Liver (tissue), 9 donors: ENCODE data around the gene PLXDC2. TPM values are rescaled to one million over a fixed set of nuclear protein-coding genes. Genes with fewer than 3 reads are reported as not detected.

ENCODE experiments used
- DNase-seq: peaks from one replicate; pipeline ENCODE4 v3.0.0-alpha.2; 2017; ENCODE audit warnings: low spot score
- H3K27ac ChIP-seq, 2 donors: one replicate each; pipeline ENCODE4 v1.7.0; 2013; ENCODE audit warnings: inconsistent platforms in 2 of 2, low read length in 2 of 2, control low read depth in 1 of 2, low read depth in 1 of 2, mild to moderate bottlenecking in 1 of 2
- H3K27me3 ChIP-seq, 4 donors: one replicate each; pipeline versions ENCODE4 v1.6.1 to v1.7.0; 2013; ENCODE audit warnings: low read length in 3 of 4, inconsistent platforms in 1 of 4, mild to moderate bottlenecking in 1 of 4, moderate library complexity in 1 of 4; ENCODE audit not compliant: control insufficient read depth in 4 of 4, insufficient read depth in 4 of 4
- H3K36me3 ChIP-seq, 4 donors: one replicate each; pipeline versions ENCODE4 v1.6.1 to v1.7.0; 2013; ENCODE audit warnings: low read length in 3 of 4, mild to moderate bottlenecking in 3 of 4, low read depth in 1 of 4, moderate library complexity in 1 of 4; ENCODE audit not compliant: control insufficient read depth in 4 of 4, insufficient read depth in 3 of 4
- H3K4me1 ChIP-seq, 4 donors: one replicate each; pipeline versions ENCODE4 v1.6.1 to v1.7.0; 2013; ENCODE audit warnings: low read length in 3 of 4, mild to moderate bottlenecking in 3 of 4, moderate library complexity in 1 of 4; ENCODE audit not compliant: control insufficient read depth in 4 of 4, insufficient read depth in 4 of 4
- H3K4me3 ChIP-seq, 3 donors: one replicate each; pipeline versions ENCODE4 v1.6.1 to v1.7.0; 2013; ENCODE audit warnings: low read length in 3 of 3, control low read depth in 1 of 3, low read depth in 1 of 3, mild to moderate bottlenecking in 1 of 3
- H3K9ac ChIP-seq, 2 donors: one replicate each; pipeline ENCODE4 v1.7.0; 2013; ENCODE audit warnings: low read length in 2 of 2, mild to moderate bottlenecking in 2 of 2, moderate library complexity in 2 of 2, control low read depth in 1 of 2, low read depth in 1 of 2
- H3K9me3 ChIP-seq, 4 donors: one replicate each; pipeline versions ENCODE4 v1.6.1 to v1.7.0; 2013; ENCODE audit warnings: low read length in 3 of 4; ENCODE audit not compliant: control insufficient read depth in 4 of 4
- FOXA1 ChIP-seq: IDR thresholded peaks from 2 replicates; pipeline ENCODE4 v1.6.1; 2016; ENCODE audit warnings: antibody characterized with exemption
- FOXA2 ChIP-seq: IDR thresholded peaks from 2 replicates; pipeline ENCODE4 v1.6.1; 2016; ENCODE audit warnings: antibody characterized with exemption
- GABPA ChIP-seq, 2 donors: IDR thresholded peaks in 1 of 2; conservative IDR thresholded peaks in 1 of 2; 2 replicates each; pipeline ENCODE4 v1.6.1; 2016; ENCODE audit warnings: antibody characterized with exemption in 2 of 2, mild to moderate bottlenecking in 1 of 2, moderate library complexity in 1 of 2
- HNF4A ChIP-seq, 2 donors: conservative IDR thresholded peaks; 2 replicates each; pipeline ENCODE4 v1.6.1; 2016; ENCODE audit warnings: antibody characterized with exemption in 2 of 2, mild to moderate bottlenecking in 2 of 2
- HNF4G ChIP-seq: IDR thresholded peaks from 2 replicates; pipeline ENCODE4 v1.6.1; 2016; ENCODE audit warnings: antibody characterized with exemption
- JUND ChIP-seq, 2 donors: IDR thresholded peaks; 2 replicates each; pipeline ENCODE4 v1.6.1; 2016; ENCODE audit warnings: antibody characterized with exemption in 2 of 2
- NR2F2 ChIP-seq: IDR thresholded peaks from 2 replicates; pipeline ENCODE4 v1.6.1; 2016; ENCODE audit warnings: antibody characterized with exemption
- RAD21 ChIP-seq, 2 donors: IDR thresholded peaks; 2 replicates each; pipeline ENCODE4 v1.6.1; 2016; ENCODE audit warnings: antibody characterized with exemption in 2 of 2, mild to moderate bottlenecking in 2 of 2
- RXRA ChIP-seq, 2 donors: IDR thresholded peaks; 2 replicates each; pipeline ENCODE4 v1.6.1; 2017 to 2018; ENCODE audit warnings: antibody characterized with exemption in 2 of 2, mild to moderate bottlenecking in 1 of 2
- SP1 ChIP-seq: IDR thresholded peaks from 2 replicates; pipeline ENCODE4 v1.6.1; 2018; ENCODE audit warnings: antibody characterized with exemption, mild to moderate bottlenecking
- WGBS: extraction: QIAGEN DNeasy Blood & Tissue Kit; methylation state at CpG from one replicate; pipeline ENCODE4 v1.1.7; 2013; 5-methylcytosine and 5-hydroxymethylcytosine counted together
- polyA plus RNA-seq, 2 donors: library from polyadenylated mRNA; stranded (reverse) in 1 of 2; unstranded in 1 of 2; fragments of 200-250 nt in 1 of 2; fragments of >200 nt in 1 of 2; fragmentation: Nextera tagmentation in 1 of 2; extraction: Ambion mirVana in 1 of 2; gene quantifications; one replicate each; pipeline versions ENCODE4 v1.2.1 to v1.2.3, GENCODE V29; 2013 to 2015
- total RNA-seq, 2 donors: library from RNA; depleted of rRNA; stranded (reverse); fragments of >200 nt; gene quantifications; one replicate each; pipeline ENCODE4 v1.2.3, GENCODE V29; 2014
- TF ChIP-seq, protein P1 (sequence below): IDR thresholded peaks from 2 replicates; pipeline ENCODE4 v1.6.1; 2016; ENCODE audit warnings: antibody characterized with exemption, mild to moderate bottlenecking
- TF ChIP-seq, protein P2 (sequence below): IDR thresholded peaks from 2 replicates; pipeline ENCODE4 v1.6.1; 2016; ENCODE audit warnings: antibody characterized with exemption
- TF ChIP-seq, protein P3 (sequence below): IDR thresholded peaks from 2 replicates; pipeline ENCODE4 v1.6.1; 2016; ENCODE audit warnings: antibody characterized with exemption
- donor health status: healthy.
- donor health status: healthy.
- donor health status: healthy.
- donor health status: healthy.
- donor health status: healthy.

The PLXDC2 gene
- total and polyA plus RNA-seq, 4 donors = 1.4 to 5.1 (median 2.4) TPM

DNA sequence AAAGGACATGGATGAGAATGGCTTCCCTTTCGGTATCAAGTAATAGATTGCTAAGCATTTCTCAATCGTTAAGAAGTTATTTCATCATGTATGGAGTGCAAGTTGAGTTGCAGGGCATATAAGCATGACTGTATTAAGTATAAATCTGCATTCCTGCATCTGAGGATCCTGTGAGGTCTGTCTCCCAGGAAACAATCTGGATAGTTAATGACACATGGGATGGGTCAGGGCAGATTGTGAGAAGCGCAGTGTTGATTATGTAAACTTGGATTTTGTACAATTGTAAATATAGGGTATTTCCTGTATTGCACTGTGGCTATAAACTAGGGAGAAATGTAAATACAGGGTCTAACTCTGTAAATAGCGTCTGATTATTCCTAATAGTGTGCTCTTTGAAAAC is 102.6 kb downstream of the PLXDC2 start:
- 57% methylated on average over 4 of the region's 4 CpGs for WGBS
- H3K4me1 ChIP-seq = peaks cover 0 to 3% (median 0%) of the 10 kb centered on the region in 4 donors
- no peaks in the 10 kb centered on the region for H3K9me3 ChIP-seq
- H3K27me3 ChIP-seq = no peaks in the 10 kb centered on the region
- no peak overlapping the region for H3K9ac ChIP-seq
- H3K36me3 ChIP-seq = no peaks in the 10 kb centered on the region
- no peak overlapping the region for H3K4me3 ChIP-seq
- TF ChIP-seq JUND (IDR thresholded peaks at IDR 0.05) (no peak), FOXA2 (no peak), RAD21 (IDR thresholded peaks at IDR 0.05) (no peak), HNF4A (conservative IDR thresholded peaks at IDR 0.05) (no peak)
- TF ChIP-seq, protein P1, sequence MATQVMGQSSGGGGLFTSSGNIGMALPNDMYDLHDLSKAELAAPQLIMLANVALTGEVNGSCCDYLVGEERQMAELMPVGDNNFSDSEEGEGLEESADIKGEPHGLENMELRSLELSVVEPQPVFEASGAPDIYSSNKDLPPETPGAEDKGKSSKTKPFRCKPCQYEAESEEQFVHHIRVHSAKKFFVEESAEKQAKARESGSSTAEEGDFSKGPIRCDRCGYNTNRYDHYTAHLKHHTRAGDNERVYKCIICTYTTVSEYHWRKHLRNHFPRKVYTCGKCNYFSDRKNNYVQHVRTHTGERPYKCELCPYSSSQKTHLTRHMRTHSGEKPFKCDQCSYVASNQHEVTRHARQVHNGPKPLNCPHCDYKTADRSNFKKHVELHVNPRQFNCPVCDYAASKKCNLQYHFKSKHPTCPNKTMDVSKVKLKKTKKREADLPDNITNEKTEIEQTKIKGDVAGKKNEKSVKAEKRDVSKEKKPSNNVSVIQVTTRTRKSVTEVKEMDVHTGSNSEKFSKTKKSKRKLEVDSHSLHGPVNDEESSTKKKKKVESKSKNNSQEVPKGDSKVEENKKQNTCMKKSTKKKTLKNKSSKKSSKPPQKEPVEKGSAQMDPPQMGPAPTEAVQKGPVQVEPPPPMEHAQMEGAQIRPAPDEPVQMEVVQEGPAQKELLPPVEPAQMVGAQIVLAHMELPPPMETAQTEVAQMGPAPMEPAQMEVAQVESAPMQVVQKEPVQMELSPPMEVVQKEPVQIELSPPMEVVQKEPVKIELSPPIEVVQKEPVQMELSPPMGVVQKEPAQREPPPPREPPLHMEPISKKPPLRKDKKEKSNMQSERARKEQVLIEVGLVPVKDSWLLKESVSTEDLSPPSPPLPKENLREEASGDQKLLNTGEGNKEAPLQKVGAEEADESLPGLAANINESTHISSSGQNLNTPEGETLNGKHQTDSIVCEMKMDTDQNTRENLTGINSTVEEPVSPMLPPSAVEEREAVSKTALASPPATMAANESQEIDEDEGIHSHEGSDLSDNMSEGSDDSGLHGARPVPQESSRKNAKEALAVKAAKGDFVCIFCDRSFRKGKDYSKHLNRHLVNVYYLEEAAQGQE = no peak
- TF ChIP-seq, protein P2, sequence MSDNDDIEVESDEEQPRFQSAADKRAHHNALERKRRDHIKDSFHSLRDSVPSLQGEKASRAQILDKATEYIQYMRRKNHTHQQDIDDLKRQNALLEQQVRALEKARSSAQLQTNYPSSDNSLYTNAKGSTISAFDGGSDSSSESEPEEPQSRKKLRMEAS = no peak
- TF ChIP-seq, protein P3, sequence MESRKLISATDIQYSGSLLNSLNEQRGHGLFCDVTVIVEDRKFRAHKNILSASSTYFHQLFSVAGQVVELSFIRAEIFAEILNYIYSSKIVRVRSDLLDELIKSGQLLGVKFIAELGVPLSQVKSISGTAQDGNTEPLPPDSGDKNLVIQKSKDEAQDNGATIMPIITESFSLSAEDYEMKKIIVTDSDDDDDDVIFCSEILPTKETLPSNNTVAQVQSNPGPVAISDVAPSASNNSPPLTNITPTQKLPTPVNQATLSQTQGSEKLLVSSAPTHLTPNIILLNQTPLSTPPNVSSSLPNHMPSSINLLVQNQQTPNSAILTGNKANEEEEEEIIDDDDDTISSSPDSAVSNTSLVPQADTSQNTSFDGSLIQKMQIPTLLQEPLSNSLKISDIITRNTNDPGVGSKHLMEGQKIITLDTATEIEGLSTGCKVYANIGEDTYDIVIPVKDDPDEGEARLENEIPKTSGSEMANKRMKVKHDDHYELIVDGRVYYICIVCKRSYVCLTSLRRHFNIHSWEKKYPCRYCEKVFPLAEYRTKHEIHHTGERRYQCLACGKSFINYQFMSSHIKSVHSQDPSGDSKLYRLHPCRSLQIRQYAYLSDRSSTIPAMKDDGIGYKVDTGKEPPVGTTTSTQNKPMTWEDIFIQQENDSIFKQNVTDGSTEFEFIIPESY = no peak
- H3K27ac ChIP-seq = no peak overlapping the region
- no peak for DNase-seq

DNA sequence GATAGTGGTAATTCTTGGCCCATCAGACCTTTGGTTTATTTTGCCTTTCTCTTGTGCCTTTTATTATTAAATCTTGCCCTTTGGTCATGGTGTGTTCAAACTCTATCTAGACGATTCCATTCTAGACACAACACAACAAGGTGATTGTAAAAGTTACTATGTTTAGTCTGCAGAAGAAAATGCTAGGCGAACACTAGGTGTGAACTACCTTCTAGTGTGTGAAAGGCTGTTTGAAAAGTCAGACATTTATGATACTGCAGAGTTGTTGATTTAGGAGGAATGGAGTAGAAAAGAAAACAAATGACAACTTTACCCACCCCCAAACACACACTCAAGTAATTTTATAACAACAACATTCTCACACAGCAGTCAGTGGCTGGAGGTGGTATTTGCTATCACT is 103.4 kb downstream of the PLXDC2 start:
- DNase-seq = no peak
- Histone ChIP-seq H3K27ac (no peak overlapping the region), H3K9ac (no peak overlapping the region), H3K4me1 (peaks cover 0 to 3% (median 0%) of the 10 kb centered on the region in 4 donors), H3K36me3 (no peaks in the 10 kb centered on the region), H3K27me3 (no peaks in the 10 kb centered on the region), H3K4me3 (no peak overlapping the region), H3K9me3 (no peaks in the 10 kb centered on the region)
- WGBS = 79% methylated on average over 2 of the region's 2 CpGs
- TF ChIP-seq, protein P3 = no peak
- TF ChIP-seq FOXA1 (no peak), HNF4G (no peak), RXRA (IDR thresholded peaks at IDR 0.05) (no peak), FOXA2 (no peak), GABPA (IDR thresholded peaks at IDR 0.05 in 1 of 2, conservative IDR thresholded peaks at IDR 0.05 in 1 of 2) (no peak), RAD21 (IDR thresholded peaks at IDR 0.05) (no peak), NR2F2 (no peak), SP1 (no peak)
